HepG2 (cell line): Measurements from ENCODE around the gene SMARCE1. TPM values are rescaled to one million over a fixed set of nuclear protein-coding genes. Genes with fewer than 3 reads are reported as not detected.

Experiments
- ATAC-seq: fragments of 200-7000 bp; cut with Tn5 transposase; 3 replicates; pipeline ENCODE4 v1.9.1; 2020; ENCODE audit warnings: mild to moderate bottlenecking, moderate library complexity
- BruUV-seq: library from RNA; stranded (reverse); fragments of 400-500 nt; replicated peaks from 2 replicates; lab custom pipeline; 2021; lab: Mats Ljungman, UMichigan
- CTCF ChIA-PET: fragments of 300-600 bp; formaldehyde crosslinking; extraction: SDS; loops from one replicate; lab custom pipeline; 2021; ENCODE audit warnings: low total read pairs, inconsistent platforms, low intra/inter-chr PET ratio; lab: Yijun Ruan, JAX
- POLR2A ChIA-PET: fragments of 350-600 bp; sonication (Branson Sonifier 250); formaldehyde crosslinking; loops from one replicate; lab custom pipeline; 2020; ENCODE audit warnings: antibody characterized with exemption, inconsistent platforms; lab: Yijun Ruan, JAX
- DNase-seq: peaks from one replicate; pipeline ENCODE4 v3.0.0-alpha.2; 2015; ENCODE audit warnings: low spot score
- FAIRE-seq: peaks from 3 replicates; lab custom pipeline; 2011; peaks lifted over from hg19 to GRCh38; lab: Jason Lieb, UNC
- H2AFZ ChIP-seq: one replicate; pipeline ENCODE4 v1.6.1; 2011; ENCODE audit warnings: low read length, inconsistent platforms
- H3K27ac ChIP-seq: fragments of 300-600 bp; 3 replicates; pipeline ENCODE4 v1.8.0; 2011; ENCODE audit warnings: mixed run types, mild to moderate bottlenecking, mixed read lengths, low read length, inconsistent platforms; ENCODE audit not compliant: insufficient read depth; ENCODE audit errors: extremely low read length
- H3K27me3 ChIP-seq, 2 experiments: fragments of 200-600 bp in 1 of 2; 2 replicates in 1 of 2; 3 replicates in 1 of 2; pipeline versions ENCODE4 v1.6.0 to v1.8.0; 2011; ENCODE audit warnings: low read length in 2 of 2, mild to moderate bottlenecking in 2 of 2, moderate library complexity in 2 of 2, inconsistent platforms in 1 of 2; ENCODE audit not compliant: insufficient read depth in 2 of 2, control insufficient read depth in 1 of 2
- H3K36me3 ChIP-seq, 2 experiments: fragments of 200-600 bp in 1 of 2; replicated peaks in 1 of 2; 2 replicates in 1 of 2; 3 replicates in 1 of 2; pipeline versions ENCODE4 v1.5.1 to v1.8.0; 2011; ENCODE audit warnings: low read length in 2 of 2, inconsistent platforms in 1 of 2; ENCODE audit not compliant: insufficient read depth in 2 of 2, control insufficient read depth in 1 of 2
- H3K4me1 ChIP-seq: 2 replicates; pipeline ENCODE4 v1.5.1; 2012; ENCODE audit warnings: low read length, inconsistent platforms; ENCODE audit not compliant: insufficient read depth
- H3K4me2 ChIP-seq: 2 replicates; pipeline ENCODE4 v1.6.0; 2011; ENCODE audit warnings: low read depth, low read length, inconsistent platforms
- H3K4me3 ChIP-seq, 3 experiments: fragments of 200-600 bp in 1 of 3; sonication (generic), shearing (Covaris generic) in 1 of 3; replicated peaks in 1 of 3; 2 replicates each; pipeline ENCODE4 v1.5.1; 2011 to 2016; ENCODE audit warnings: low read length in 3 of 3, inconsistent platforms in 2 of 3, low read depth in 2 of 3, mild to moderate bottlenecking in 2 of 3, control low read depth in 1 of 3, mixed read lengths in 1 of 3; ENCODE audit not compliant: insufficient read depth in 1 of 3
- H3K79me2 ChIP-seq: one replicate; pipeline ENCODE4 v1.6.1; 2011; ENCODE audit warnings: low read length, inconsistent platforms; ENCODE audit not compliant: insufficient read depth
- H3K9ac ChIP-seq: 2 replicates; pipeline ENCODE4 v1.6.0; 2011; ENCODE audit warnings: mild to moderate bottlenecking, low read depth, low read length, inconsistent platforms; ENCODE audit not compliant: insufficient read depth
- H3K9me3 ChIP-seq: 2 replicates; pipeline ENCODE4 v1.5.1; 2012; ENCODE audit warnings: mild to moderate bottlenecking, low read length
- H4K20me1 ChIP-seq: 2 replicates; pipeline ENCODE4 v1.6.0; 2011; ENCODE audit warnings: inconsistent platforms, mild to moderate bottlenecking, low read length, moderate library complexity; ENCODE audit not compliant: insufficient read depth
- BRD4 ChIP-seq: sonication (generic); formaldehyde crosslinking; IDR thresholded peaks from 2 replicates; pipeline ENCODE4 v1.4.0; 2020; ENCODE audit warnings: missing genetic modification reagents
- CSRNP1 ChIP-seq: sonication (generic); formaldehyde crosslinking; IDR thresholded peaks from 2 replicates; pipeline ENCODE4 v1.8.1; 2023; ENCODE audit warnings: mild to moderate bottlenecking, missing genetic modification reagents
- GLI4 ChIP-seq: sonication (generic); formaldehyde crosslinking; IDR thresholded peaks from 2 replicates; pipeline ENCODE4 v1.5.1; 2020; ENCODE audit warnings: missing genetic modification reagents, mild to moderate bottlenecking, moderate library complexity, borderline replicate concordance
- HMG20B ChIP-seq: conservative IDR thresholded peaks from 2 replicates; pipeline ENCODE4 v1.6.1; 2016; ENCODE audit warnings: missing genetic modification reagents, missing compliant biosample characterization
- RBAK ChIP-seq: sonication (generic); formaldehyde crosslinking; IDR thresholded peaks from 2 replicates; pipeline ENCODE4 v1.5.1; 2020; ENCODE audit warnings: mild to moderate bottlenecking, missing genetic modification reagents
- RBFOX2 ChIP-seq: fragments of 200-400 bp; formaldehyde crosslinking; IDR thresholded peaks from 2 replicates; pipeline ENCODE4 v1.6.1; 2017; ENCODE audit warnings: low read depth, mild to moderate bottlenecking, low read length
- SNAPC2 ChIP-seq: sonication (generic); formaldehyde crosslinking; IDR thresholded peaks from 2 replicates; pipeline ENCODE4 v1.8.1; 2022; ENCODE audit warnings: mild to moderate bottlenecking, missing genetic modification reagents
- XRCC5 ChIP-seq: fragments of 200-400 bp; formaldehyde crosslinking; optimal IDR thresholded peaks from 2 replicates; pipeline ENCODE3; 2017; ENCODE audit warnings: mild to moderate bottlenecking, low read length
- ZBTB42 ChIP-seq: sonication (generic); formaldehyde crosslinking; IDR thresholded peaks from 2 replicates; pipeline ENCODE4 v1.5.0; 2020; ENCODE audit warnings: mild to moderate bottlenecking, missing genetic modification reagents
- ZNF333 ChIP-seq: sonication (generic); formaldehyde crosslinking; IDR thresholded peaks from 2 replicates; pipeline ENCODE4 v1.4.0; 2020; ENCODE audit warnings: mild to moderate bottlenecking, missing genetic modification reagents, borderline replicate concordance
- in situ Hi-C: cut with HindIII; loops from 2 replicates; pipeline ENCODE4 v1.10.0; 2017; ENCODE audit warnings: low pct_unique_long_range_greater_than_20kb; ENCODE audit not compliant: extremely low pct_ligation_motif_present
- intact Hi-C: fragments of 100-400 bp; cut with micrococcal nuclease; formaldehyde crosslinking; loops from one replicate; pipeline ENCODE4 v1.10.0; 2022; ENCODE audit not compliant: unreplicated experiment
- polyA plus RNA-seq, 8 experiments: library from polyadenylated mRNA; depleted of rRNA in 3 of 8; stranded (reverse) in 7 of 8; unstranded in 1 of 8; fragments of >200 nt; fragmentation: Illumina TruSeq in 4 of 8; extraction: Trizol in 4 of 8; gene quantifications; 2 replicates each; pipeline versions ENCODE4 v1.2.1 to v1.2.3, GENCODE V29; 2011 to 2016; ENCODE audit warnings: low read depth in 4 of 8, missing spikeins in 1 of 8, mixed read lengths in 1 of 8; ENCODE audit not compliant: insufficient read depth in 1 of 8
- total RNA-seq, 5 experiments: library from RNA; depleted of rRNA; stranded (reverse); fragments of >200 nt; fragmentation: Illumina TruSeq; extraction: Trizol; gene quantifications; 2 replicates each; pipeline ENCODE4 v1.2.3, GENCODE V29; 2016; ENCODE audit warnings: low read depth in 1 of 5

The SMARCE1 gene
- total and polyA plus RNA-seq, 2 of the 13 experiments (the other 11 are each of a cell fraction or from before 2014, with no cell fraction given), result 43.5 to 127 TPM

GRCh38 chr17:40686192-40686591 lies 38.6 kb upstream of the SMARCE1 start (continued):
- no peak for TF ChIP-seq ZNF333 (CRISPR knock-in tag)
- no peak for TF ChIP-seq ZBTB42 (CRISPR knock-in tag)
- no peak for TF ChIP-seq RBAK
- TF ChIP-seq XRCC5, result no peak
- no peak for TF ChIP-seq BRD4 (CRISPR knock-in tag)
- no peak for TF ChIP-seq HMG20B (CRISPR knock-in tag)
- no peak for TF ChIP-seq CSRNP1 (CRISPR knock-in tag)
- TF ChIP-seq RBFOX2, result no peak
- TF ChIP-seq, all 625 proteins: peak for 0

- no peaks in the 10 kb centered on the region for H3K9me3 ChIP-seq
- H3K4me1 ChIP-seq, result no peaks in the 10 kb centered on the region
- no peak overlapping the region for H2AFZ ChIP-seq
- intact Hi-C loops, result no loop called here
- DNase-seq (no peak), ATAC-seq (no peak), FAIRE-seq (no peak)
- ChIA-PET POLR2A (no interaction called here), CTCF (no interaction called here)
- no peak for TF ChIP-seq SNAPC2 (CRISPR knock-in tag)
- TF ChIP-seq GLI4, result no peak
- H3K4me2 ChIP-seq, result no peak overlapping the region
- in situ Hi-C loops, result no loop called here
- no peaks in the 10 kb centered on the region for H3K36me3 ChIP-seq
- H3K79me2 ChIP-seq, result no peaks in the 10 kb centered on the region
- H4K20me1 ChIP-seq, result no peaks in the 10 kb centered on the region
- no peak overlapping the region for H3K9ac ChIP-seq
- H3K27me3 ChIP-seq, result peaks cover 2 to 7% of the 10 kb centered on the region in 2 experiments; a peak in 2 of 5 replicates
- H3K4me3 ChIP-seq, result no peak overlapping the region
- H3K27ac ChIP-seq, result no peak overlapping the region
- no TSS peak for BruUV-seq
These were observed 33.4 kb upstream of the SMARCE1 start for GRCh38 chr17:40680998-40681397.
